Measurements from ENCODE around the gene PTPRJ. TPM values are rescaled to one million over a fixed set of nuclear protein-coding genes. Genes with fewer than 3 reads are reported as not detected.
A peak's percentile ranks its signal among the peaks of the same experiment; 100 is the strongest.

PTPRJ gene
- total and polyA plus RNA-seq, 2 of the 4 experiments (the other 2 are of a cell fraction) = 5.6 to 14.9 TPM

- H2BK120ac ChIP-seq (ENCODE audit: low read depth, low read length) = no peak overlapping the region
- H3K4ac ChIP-seq (ENCODE audit: low read depth, low read length) = no peak overlapping the region
- H2AK5ac ChIP-seq (ENCODE audit: low read depth, low read length) = peak overlapping the region; percentile 3; the same call in 1 of the 2 replicates
- H4K5ac ChIP-seq (ENCODE audit: low read depth, low read length) = no peak overlapping the region
- dilution Hi-C loops (cut with HindIII; ENCODE audit: low sequenced_read_pairs, unreplicated experiment) (no loop called here), intact Hi-C loops (cut with micrococcal nuclease) (no loop called here), in situ Hi-C loops (cut with MboI; ENCODE audit: low sequenced_read_pairs) (no loop called here)
- H2AFZ ChIP-seq (replicated peaks; ENCODE audit: low read length, poor library complexity) = no peak overlapping the region
- no peak overlapping the region for H3K23ac ChIP-seq (ENCODE audit: low read depth, low read length)
- H3K9me3 ChIP-seq (ENCODE audit: control insufficient read depth, insufficient read depth, low read length) = no peaks in the 10 kb centered on the region
- no peak overlapping the region for H2BK20ac ChIP-seq (ENCODE audit: low read depth, low read length)
- no peaks in the 10 kb centered on the region for H3K36me3 ChIP-seq (ENCODE audit: control insufficient read depth, insufficient read depth, low read length)
- no peaks in the 10 kb centered on the region for H3K27me3 ChIP-seq (ENCODE audit: control insufficient read depth, insufficient read depth, low read length)
- H3K56ac ChIP-seq (ENCODE audit: extremely low read depth, insufficient read depth, low read length) = no peak overlapping the region
- POLR2A ChIA-PET (ENCODE audit: unreplicated experiment) = no interaction called here
- H2BK15ac ChIP-seq (ENCODE audit: low read depth, low read length) = no peak overlapping the region
- no peak overlapping the region for H3K4me2 ChIP-seq (ENCODE audit: low read depth, low read length)
- H2BK5ac ChIP-seq (ENCODE audit: low read depth, low read length, poor library complexity, severe bottlenecking) = no peak overlapping the region
- BruUV-seq (replicated peaks) = no TSS peak
- H3K9ac ChIP-seq (ENCODE audit: low read depth, low read length) = no peak overlapping the region
- ATAC-seq (ENCODE audit: low read depth) (no peak), DNase-seq (no peak)
- no peak overlapping the region for H2AK9ac ChIP-seq (replicated peaks; ENCODE audit: low read depth, low read length, poor library complexity)
- H4K20me1 ChIP-seq (ENCODE audit: insufficient read depth, low read length) = peaks cover 42% of the 10 kb centered on the region; the same call in 1 of the 2 replicates
- peaks cover 22% of the 10 kb centered on the region for H3K9me1 ChIP-seq (ENCODE audit: insufficient read depth, low read length)
- no peak overlapping the region for H3K4me3 ChIP-seq (ENCODE audit: insufficient read depth, low read depth, low read length)
- peaks cover 46 to 82% of the 10 kb centered on the region in 2 experiments for H3K79me1 ChIP-seq (ENCODE audit: low read depth in 1 of 2, low read length in 2 of 2)
- H3K18ac ChIP-seq (ENCODE audit: low read depth, low read length) = no peak overlapping the region
- TF ChIP-seq RFX5 (IDR thresholded peaks at IDR 0.05; ENCODE audit: low read depth, low read length) (no peak), CEBPB (IDR thresholded peaks at IDR 0.05; ENCODE audit: low read depth, low read length) (no peak), RCOR1 (IDR thresholded peaks at IDR 0.05; ENCODE audit: insufficient replicate concordance, low read length) (no peak), CHD1 (IDR thresholded peaks at IDR 0.05; ENCODE audit: low read depth, low read length) (no peak), BHLHE40 (IDR thresholded peaks at IDR 0.05; ENCODE audit: low read depth, low read length) (no peak), MXI1 (IDR thresholded peaks at IDR 0.05; ENCODE audit: borderline replicate concordance, low read depth, low read length) (no peak), RAD21 (IDR thresholded peaks at IDR 0.05; ENCODE audit: low read length) (no peak), MAZ (IDR thresholded peaks at IDR 0.05; ENCODE audit: borderline replicate concordance, low read depth, low read length) (no peak), NFE2L2 (IDR thresholded peaks at IDR 0.05; ENCODE audit: low read depth, low read length) (no peak), SMC3 (IDR thresholded peaks at IDR 0.05; ENCODE audit: low read depth, low read length) (no peak), FOS (IDR thresholded peaks at IDR 0.05; ENCODE audit: low read depth, low read length) (no peak), POLR2A (IDR thresholded peaks at IDR 0.05; ENCODE audit: low read depth, low read length) (no peak), ELK1 (IDR thresholded peaks at IDR 0.05; ENCODE audit: borderline replicate concordance, low read depth, low read length) (no peak), MAFK (IDR thresholded peaks at IDR 0.05; ENCODE audit: low read depth, low read length) (no peak), CTCF (conservative IDR thresholded peaks at IDR 0.05; ENCODE audit: low read depth, low read length) (no peak)
- TF ChIP-seq, protein P1, sequence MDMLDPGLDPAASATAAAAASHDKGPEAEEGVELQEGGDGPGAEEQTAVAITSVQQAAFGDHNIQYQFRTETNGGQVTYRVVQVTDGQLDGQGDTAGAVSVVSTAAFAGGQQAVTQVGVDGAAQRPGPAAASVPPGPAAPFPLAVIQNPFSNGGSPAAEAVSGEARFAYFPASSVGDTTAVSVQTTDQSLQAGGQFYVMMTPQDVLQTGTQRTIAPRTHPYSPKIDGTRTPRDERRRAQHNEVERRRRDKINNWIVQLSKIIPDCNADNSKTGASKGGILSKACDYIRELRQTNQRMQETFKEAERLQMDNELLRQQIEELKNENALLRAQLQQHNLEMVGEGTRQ (IDR thresholded peaks at IDR 0.05; ENCODE audit: low read depth, low read length) = no peak
- CTCF ChIA-PET = no interaction called here
- H3K4me1 ChIP-seq (ENCODE audit: control insufficient read depth, insufficient read depth, low read length) = peaks cover 6% of the 10 kb centered on the region
- WGBS, 2 experiments (ENCODE audit: extremely low coverage in 2 of 2, insufficient read length in 1 of 2) = 87% methylated on average over 3 of the region's 4 CpGs; no CpG with 5 or more reads in 1 of the 2 experiments
- H4K8ac ChIP-seq (ENCODE audit: low read depth in 2 of 2, low read length in 2 of 2) = no peak overlapping the region
- no peak overlapping the region for H3K27ac ChIP-seq (ENCODE audit: insufficient read depth, low read length)
- H3K14ac ChIP-seq (replicated peaks; ENCODE audit: low read depth, low read length) = no peak overlapping the region
- no peak overlapping the region for H4K91ac ChIP-seq (ENCODE audit: insufficient read depth, low read depth, low read length)
Measured at GRCh38 chr11:47995360-47995769, 15.0 kb downstream of the PTPRJ start.
